Erythroblast (primary cell): ENCODE measurements around the gene GTPBP1.

Experiments
- DNase-seq, 2 experiments: peaks; one replicate each; lab custom pipeline; 2025; lab: John Stamatoyannopoulos, UW
- GATA1 ChIP-seq: IDR thresholded peaks from 2 replicates; pipeline ENCODE4 v1.6.1; 2011; ENCODE audit warnings: low read depth, mild to moderate bottlenecking, control low read depth, low read length, moderate library complexity
- POLR2A ChIP-seq: IDR thresholded peaks from 2 replicates; pipeline ENCODE4 v1.6.1; 2011; ENCODE audit warnings: mild to moderate bottlenecking, low read length

The GTPBP1 gene

DNA sequence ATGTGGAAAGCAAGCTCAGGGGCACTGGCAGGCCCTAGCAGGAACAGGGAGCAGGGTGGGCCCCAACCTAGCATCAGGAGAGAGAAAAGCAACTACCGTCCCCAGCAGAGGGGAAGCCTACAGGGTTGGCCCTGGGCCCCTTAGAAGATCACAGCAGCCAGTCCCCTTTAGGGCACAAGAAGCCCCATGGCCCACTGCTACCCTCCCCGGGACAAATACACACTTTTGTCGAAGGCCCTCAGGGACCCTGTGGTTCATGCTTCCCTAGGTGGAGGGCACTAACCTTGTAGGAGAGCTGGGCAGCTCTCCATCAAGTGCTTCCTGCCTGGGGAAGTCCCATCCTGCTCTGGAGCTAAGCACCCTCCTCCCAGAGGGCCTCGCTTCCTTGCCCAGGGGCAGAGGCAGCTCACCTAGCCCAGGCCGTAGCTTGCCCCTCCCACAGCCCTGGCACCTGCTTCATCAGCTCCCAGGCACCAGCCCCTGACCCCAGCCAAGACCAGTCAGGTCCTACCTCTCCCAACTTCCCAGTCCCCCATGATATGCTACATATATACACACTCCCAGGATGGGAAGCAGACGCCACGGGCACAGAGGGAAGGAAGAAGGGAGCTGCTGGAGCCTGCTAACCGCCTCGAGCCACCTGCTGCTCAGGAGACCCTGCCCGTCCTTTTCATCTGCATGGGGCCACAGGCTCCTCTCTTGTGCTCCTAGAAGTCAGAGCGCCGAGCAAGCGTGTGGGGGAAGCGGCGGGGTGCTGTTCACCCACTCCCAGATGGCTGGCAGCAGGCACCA lies 29.9 kb downstream of the GTPBP1 start:
- DNase-seq, result no peak
- no peak for TF ChIP-seq POLR2A
- no peak for TF ChIP-seq GATA1

DNA sequence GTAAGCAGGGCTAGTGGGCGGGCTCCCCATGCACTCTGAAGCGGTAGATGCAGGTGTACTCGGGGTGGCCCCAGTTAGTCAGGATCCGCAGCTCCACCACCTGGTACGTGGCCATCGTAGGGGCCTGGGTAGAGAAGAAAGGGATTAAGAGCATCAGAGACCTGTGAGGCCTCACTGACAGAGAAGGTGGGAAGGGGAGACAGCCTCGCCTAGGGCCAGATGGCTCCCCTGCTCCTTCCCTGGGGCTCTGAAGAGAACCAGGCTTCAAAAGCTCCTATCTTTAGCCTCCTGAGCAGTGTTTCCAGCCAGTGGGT lies 30.5 kb downstream of the GTPBP1 start:
- TF ChIP-seq GATA1 (no peak), POLR2A (no peak)
- DNase-seq, result no peak

DNA sequence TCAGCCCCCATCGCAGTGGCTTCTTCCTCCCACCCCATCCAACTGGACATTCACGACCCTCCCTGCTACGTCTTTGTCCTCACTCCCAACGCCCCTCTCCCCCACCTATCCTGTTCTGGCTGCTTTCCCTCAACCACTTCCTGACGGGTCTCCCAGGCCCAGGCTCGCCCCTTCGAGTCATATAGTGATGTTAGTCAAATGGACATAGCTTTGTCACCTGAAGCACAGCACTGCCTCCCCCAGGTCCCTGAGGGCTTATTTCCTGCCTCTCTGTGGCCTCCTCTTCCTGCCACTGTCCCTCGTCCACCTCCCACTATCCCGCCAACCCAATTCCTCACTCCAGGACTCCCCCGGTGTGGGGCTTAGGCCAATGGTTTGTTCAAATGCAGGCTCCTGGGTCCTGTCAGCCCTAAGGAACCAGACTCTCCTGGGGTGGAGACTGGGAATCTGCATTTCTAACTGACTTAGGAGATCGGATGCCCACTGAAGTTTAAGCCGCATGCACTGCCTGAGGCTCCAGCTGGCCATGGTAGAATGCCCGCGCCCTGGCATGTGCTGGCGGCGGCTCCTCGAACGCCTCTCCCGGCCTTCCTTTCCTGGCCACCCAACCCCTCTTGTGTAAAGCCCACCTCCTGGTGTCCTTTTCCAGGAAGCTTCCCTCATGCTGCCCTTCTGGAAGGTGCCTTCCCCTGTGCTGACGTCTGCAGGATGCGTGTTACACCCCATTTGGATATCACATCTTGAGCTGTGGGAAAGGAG lies 31.7 kb downstream of the GTPBP1 start:
- DNase-seq, result no peak
- no peak for TF ChIP-seq POLR2A
- TF ChIP-seq GATA1, result no peak

DNA sequence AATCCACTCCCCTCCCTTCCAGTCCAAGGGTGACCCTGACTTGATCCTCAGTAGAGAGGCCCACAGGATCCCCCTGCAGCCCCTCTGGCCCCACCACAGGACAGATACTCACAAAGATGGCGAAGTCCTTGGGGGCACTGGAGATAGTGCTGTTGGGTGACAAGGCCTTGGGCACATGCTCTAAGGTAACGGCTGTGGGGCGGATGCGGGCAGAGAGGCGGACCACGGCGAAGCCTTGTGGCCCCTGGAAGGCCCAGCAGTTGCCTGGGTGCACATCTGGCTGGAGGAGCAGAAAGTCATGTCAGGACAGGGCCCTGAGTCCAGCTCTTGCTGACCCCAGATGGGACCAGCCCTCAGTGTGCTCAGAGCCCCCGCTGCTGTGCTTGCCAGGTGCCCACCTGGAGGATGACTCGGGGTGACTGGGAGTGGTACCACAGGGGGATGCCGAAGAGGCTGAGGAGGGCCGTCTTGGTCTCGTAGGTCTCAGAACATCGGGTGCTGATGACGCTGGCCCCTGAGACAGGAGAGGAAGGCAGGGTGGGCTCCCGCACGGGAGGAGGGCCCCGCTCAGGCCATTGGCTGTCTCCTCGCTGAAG lies 32.8 kb downstream of the GTPBP1 start:
- TF ChIP-seq POLR2A (no peak), GATA1 (no peak)
- DNase-seq, result no peak

DNA sequence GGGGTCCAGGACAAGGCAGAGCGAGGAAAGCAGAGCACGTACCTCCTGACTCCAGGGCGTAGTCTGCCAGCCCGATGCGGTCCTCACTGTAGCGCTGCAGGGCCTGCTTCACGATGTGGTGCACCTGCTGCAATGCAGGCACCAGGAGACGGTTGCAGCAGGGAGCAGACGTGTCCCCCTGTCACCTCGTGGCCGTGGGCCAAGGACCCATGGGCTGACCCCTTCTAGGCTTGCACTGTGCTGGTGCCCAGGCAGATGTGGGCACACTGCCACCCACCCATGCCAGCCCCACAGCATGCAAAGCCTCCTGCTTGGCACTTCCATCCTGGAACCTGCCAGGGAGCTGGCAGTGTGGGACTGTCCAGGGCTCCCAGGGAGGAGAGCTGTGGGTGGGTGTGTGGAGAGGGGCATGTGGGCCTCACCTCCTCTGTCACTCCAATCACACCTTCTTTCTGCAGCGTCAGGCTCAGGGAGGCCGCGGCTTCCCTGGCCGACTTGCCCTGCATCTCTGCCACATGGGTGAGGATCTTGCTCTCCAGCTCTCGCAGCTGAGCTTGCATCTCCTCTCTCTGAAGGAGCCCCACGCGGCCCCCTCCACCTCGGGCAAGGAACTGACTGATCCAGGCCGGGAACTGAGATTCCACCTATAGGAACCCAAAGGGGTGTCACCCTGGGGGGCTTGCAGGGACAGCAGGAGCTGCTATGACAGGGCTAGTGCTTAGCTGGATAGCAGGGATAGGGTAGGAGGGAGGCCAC lies 33.7 kb downstream of the GTPBP1 start:
- DNase-seq, result no peak
- no peak for TF ChIP-seq POLR2A
- TF ChIP-seq GATA1, result no peak

DNA sequence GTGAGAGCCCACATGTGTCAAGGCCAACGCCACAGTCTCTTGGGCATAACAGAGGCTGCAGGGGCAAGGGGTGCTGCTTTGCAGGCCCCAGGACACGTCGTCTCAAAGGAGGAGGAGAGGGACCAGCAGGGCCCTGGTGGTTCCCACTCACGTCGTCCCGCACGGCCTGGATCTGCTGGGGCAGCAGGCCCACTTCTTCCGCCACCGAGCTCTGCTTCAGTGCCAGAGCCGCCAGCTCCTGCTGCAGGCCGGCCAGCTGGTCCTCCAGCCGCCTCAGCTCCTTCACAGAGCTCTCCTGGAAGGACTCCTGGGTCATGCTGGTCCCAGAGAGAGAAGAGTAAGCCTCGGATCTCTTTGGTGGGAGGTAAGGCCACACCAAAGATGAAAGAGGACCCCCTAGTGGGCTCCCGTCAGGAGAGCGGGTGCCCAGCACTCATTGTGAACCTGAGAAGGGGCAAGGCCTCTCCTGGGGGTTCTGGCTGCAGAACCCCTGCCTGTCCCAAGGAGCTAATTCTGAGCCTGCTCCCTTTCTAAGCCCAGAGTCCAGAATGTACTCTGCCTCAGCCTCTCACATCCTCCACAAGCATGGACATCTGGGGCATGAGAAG lies 34.5 kb downstream of the GTPBP1 start:
- TF ChIP-seq POLR2A (no peak), GATA1 (no peak)
- no peak for DNase-seq

DNA sequence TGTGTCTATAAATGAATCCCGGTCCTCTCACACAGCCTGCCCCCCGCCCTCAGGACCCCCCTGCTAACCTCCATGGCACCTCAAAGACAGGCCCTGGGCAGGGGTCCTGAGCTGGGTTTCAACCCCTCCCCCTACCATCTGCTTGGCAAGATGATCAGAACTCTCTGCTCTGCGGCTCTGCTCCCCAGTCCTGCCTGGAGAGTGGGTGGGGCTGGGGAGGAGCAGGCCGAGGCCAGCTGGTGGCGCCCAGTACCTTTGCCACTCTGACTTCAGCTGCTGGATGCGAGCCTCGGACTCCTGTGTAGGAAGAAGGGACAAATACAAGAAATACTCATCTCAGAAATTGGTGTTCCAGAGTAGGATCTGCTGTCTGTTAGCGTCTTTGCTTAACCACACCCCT lies 35.0 kb downstream of the GTPBP1 start:
- TF ChIP-seq GATA1 (no peak), POLR2A (no peak)
- no peak for DNase-seq

DNA sequence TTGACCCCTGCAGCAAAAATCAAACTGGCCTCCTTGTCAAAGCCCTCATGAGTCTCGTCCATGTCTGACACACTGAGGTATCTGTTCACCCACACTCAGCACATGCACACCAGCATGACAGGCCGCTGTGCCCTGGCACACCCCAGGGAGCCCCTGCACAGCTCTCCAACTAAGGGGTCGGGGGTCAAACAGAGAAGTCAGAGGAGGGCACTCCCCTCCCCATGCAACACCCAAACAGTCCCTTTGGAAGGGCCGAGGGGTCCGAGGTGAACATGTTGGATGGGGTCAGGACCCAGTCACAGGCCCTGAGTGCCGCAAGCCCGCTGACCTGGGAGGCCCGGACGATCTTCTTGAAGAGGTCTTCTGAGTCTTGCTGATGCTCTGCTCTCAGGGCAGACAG lies 35.4 kb downstream of the GTPBP1 start:
- no peak for DNase-seq
- no peak for TF ChIP-seq GATA1
- no peak for TF ChIP-seq POLR2A

DNA sequence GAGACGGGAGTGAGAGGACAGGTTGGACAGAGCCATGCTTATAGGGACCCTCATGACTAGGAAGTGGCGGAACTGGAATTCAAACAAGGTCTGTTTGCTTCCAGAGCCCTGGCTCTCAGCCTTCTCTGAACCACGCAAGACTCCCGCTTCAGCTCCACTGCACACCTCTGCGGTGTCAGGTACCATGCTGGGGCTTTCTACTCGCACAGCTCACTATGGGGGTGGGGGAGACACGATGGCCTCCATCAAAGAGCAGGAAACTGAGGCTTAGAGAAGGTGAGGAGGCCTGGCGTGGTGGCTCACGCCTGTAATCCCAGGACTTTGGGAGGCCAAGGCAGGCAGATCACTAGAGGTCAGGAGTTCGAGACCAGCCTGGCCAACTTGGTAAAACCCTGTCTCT lies 35.8 kb downstream of the GTPBP1 start:
- no peak for DNase-seq
- TF ChIP-seq GATA1 (no peak), POLR2A (no peak)

DNA sequence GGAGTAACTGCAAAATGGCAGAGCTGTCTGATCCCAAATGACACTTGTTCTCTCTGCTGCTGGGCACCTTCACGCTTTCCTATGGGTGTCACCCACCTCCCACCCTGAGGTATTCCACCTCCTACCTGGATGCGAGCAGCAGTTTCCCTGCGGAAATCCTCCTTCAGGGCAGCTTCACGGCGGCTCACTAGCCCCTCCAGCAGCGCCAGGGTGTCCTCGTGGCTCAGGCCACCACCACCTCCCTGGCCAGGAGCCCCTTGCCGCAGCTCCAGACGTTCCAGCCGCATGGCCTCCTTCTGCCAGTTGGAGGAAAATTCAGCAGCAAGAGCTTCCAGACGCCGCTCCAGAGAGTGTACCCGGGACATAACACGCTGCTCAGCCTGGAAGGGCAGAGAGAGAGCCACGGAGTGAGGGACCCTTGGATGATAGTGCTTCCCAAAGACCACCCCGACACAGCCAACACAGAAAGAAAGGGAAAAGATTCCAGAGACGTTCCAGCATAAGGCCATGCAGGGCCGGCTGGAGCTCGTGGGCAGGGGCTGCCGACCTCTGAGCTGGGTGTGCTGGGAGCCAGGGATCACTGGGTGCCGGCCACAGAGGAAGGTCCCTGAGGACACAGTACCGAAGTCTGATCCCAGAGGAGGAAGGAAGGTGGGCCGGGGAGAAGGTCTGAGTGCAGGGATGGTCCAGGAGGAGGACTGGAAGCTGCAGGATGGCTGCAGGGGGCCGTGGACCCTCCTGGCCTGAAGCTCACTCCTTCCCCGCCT lies 36.6 kb downstream of the GTPBP1 start:
- DNase-seq, result no peak
- TF ChIP-seq GATA1 (no peak), POLR2A (no peak)

DNA sequence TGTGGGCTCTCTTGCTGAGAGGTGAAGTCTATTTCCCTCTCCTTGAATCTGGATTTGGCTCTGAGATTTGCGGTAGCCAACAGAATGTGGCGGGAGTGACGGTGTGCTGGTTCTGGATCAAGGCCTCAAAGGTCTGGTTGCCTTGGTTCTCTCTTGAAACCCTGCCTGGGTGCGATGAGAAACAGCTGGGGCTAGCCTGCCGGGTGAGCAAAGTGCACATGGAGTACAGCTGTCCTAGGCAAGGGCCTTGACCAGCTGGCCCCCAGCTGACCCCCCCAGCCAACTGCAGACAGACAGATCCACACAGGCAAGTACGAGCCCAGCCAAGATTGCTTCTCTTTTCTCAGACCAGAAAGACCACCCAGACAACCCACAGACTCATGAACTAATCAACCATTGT lies 39.2 kb downstream of the GTPBP1 start:
- TF ChIP-seq POLR2A, result no peak
- TF ChIP-seq GATA1, result no peak
- DNase-seq, result no peak

DNA sequence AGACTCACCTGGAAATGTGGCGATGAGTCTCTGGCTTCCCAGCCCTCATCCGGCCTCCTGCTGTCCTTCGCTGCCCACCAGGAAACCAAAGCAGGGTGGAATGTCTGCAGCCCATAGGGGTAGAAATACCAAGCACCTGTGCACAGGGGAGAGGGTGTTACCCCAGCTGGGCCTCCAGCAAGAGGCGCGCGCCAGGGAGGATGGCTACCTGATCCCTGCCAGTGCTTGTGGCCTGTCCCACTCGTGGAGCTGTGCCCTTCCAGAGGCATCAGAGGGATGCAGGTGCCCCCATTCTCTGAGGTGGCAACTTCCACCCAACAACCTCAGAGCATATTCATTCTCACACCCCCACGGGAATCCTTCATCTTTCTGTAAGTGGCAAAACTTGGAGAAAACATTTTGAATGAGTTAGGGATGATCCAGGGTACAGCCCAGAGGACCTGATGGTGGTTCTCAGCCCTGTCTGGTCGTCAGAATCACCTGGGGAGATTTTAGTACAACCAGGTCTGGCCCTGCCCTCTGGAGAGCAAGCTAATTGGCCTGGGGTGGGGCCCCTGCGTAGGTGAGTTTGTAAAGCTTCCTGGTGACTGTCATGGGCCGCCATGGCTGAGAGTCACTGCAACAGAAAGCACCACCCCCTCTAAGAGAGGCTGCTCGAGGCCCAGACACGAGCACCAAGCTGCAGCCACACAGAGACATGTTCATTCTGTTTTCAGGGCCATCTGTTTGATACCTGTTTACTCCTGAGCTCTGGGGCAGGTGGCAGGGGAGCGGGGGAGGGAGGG lies 40.1 kb downstream of the GTPBP1 start:
- TF ChIP-seq POLR2A (no peak), GATA1 (no peak)
- no peak for DNase-seq
